Measurements from ENCODE around the gene GAK.

- TF ChIP-seq CTCF (IDR thresholded peaks at IDR 0.05; ENCODE audit: insufficient read depth, low read depth, low read length) (no peak), EZH2 (IDR thresholded peaks at IDR 0.05; ENCODE audit: insufficient read depth, low read length) (no peak)
These were observed 71.6 kb downstream of the GAK start for GRCh38 chr4:860561-860960.

Data from astrocyte (in vitro differentiated cells and primary cell).